Measurements from ENCODE around the gene ORMDL1.
A peak's percentile ranks its signal among the peaks of the same experiment; 100 is the strongest.

ORMDL1 gene

DNA sequence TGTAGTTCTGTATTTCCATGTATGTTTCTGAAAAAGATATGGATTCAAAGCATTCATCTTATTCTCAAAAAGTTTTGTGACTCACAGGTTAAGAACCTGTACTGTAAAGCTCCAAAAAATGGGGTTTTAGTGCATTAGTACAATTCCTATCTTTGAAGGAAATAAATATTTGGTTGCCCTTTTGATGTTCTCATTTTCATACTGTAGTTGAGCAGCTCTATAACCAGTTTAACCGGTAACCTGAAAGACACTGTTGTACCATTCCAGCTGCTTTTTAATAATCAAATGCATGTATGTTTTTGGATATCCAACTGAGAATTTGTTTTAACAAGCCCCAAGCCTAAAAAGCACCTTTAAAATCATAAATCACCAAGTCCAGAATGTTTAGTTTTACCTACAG, 11.9 kb downstream of the ORMDL1 start:
- Histone ChIP-seq H3K4me1 (ENCODE audit: insufficient read depth, low read length, severe bottlenecking) (no peaks in the 10 kb centered on the region), H2AFZ (ENCODE audit: low read length) (no peak overlapping the region), H4K20me1 (ENCODE audit: insufficient read depth, low read length) (no peaks in the 10 kb centered on the region), H3F3A (ENCODE audit: insufficient read depth, low read length) (no peaks in the 10 kb centered on the region), H3K9me3 (ENCODE audit: low read length) (no peaks in the 10 kb centered on the region), H3K36me3 (ENCODE audit: insufficient read depth, low read length) (peaks cover 78% of the 10 kb centered on the region), H3K9ac (ENCODE audit: low read length) (no peak overlapping the region), H3K79me2 (ENCODE audit: insufficient read depth, low read length) (no peaks in the 10 kb centered on the region), H3K27ac (ENCODE audit: low read depth, low read length, poor library complexity, severe bottlenecking) (no peak overlapping the region), H3K4me3 (ENCODE audit: low read depth, low read length, poor library complexity, severe bottlenecking) (no peak overlapping the region), H3K4me2 (ENCODE audit: low read length) (no peak overlapping the region), H3K9me2 (ENCODE audit: low read depth, low read length) (no peaks in the 10 kb centered on the region), H3K27me3 (ENCODE audit: insufficient read depth, low read length) (no peaks in the 10 kb centered on the region)
- TF ChIP-seq EZH2 (IDR thresholded peaks at IDR 0.05; ENCODE audit: borderline replicate concordance, low read length): no peak

GRCh38 chr2:189770590-189771322, 13.4 kb downstream of the ORMDL1 start:
- no peaks in the 10 kb centered on the region for H3F3A ChIP-seq (ENCODE audit: insufficient read depth, low read length)
- no peaks in the 10 kb centered on the region for H3K27me3 ChIP-seq (ENCODE audit: insufficient read depth, low read length)
- TF ChIP-seq CTCF (IDR thresholded peaks at IDR 0.05; ENCODE audit: low read length) (no peak), EZH2 (IDR thresholded peaks at IDR 0.05; ENCODE audit: borderline replicate concordance, low read length) (no peak)
- H3K9me3 ChIP-seq (ENCODE audit: low read length): no peaks in the 10 kb centered on the region
- H3K36me3 ChIP-seq (ENCODE audit: insufficient read depth, low read length): peaks cover 72% of the 10 kb centered on the region
- H2AFZ ChIP-seq (ENCODE audit: low read length): no peak overlapping the region
- no peak overlapping the region for H3K9ac ChIP-seq (ENCODE audit: low read length)
- H3K9me2 ChIP-seq (ENCODE audit: low read depth, low read length): no peaks in the 10 kb centered on the region
- no peaks in the 10 kb centered on the region for H3K4me1 ChIP-seq (ENCODE audit: insufficient read depth, low read length, severe bottlenecking)
- no peak overlapping the region for H3K27ac ChIP-seq (ENCODE audit: low read depth, low read length, poor library complexity, severe bottlenecking)
- no peaks in the 10 kb centered on the region for H3K79me2 ChIP-seq (ENCODE audit: insufficient read depth, low read length)
- H3K4me3 ChIP-seq (ENCODE audit: low read depth, low read length, poor library complexity, severe bottlenecking): no peak overlapping the region
- H3K4me2 ChIP-seq (ENCODE audit: low read length): no peak overlapping the region
- H4K20me1 ChIP-seq (ENCODE audit: insufficient read depth, low read length): no peaks in the 10 kb centered on the region

GRCh38 chr2:189763908-189764661, 20.1 kb downstream of the ORMDL1 start:
- Histone ChIP-seq H4K20me1 (ENCODE audit: insufficient read depth, low read length) (no peaks in the 10 kb centered on the region), H3K27me3 (ENCODE audit: insufficient read depth, low read length) (no peaks in the 10 kb centered on the region), H3K79me2 (ENCODE audit: insufficient read depth, low read length) (no peaks in the 10 kb centered on the region), H3K4me1 (ENCODE audit: insufficient read depth, low read length, severe bottlenecking) (peaks cover 23% of the 10 kb centered on the region), H3K27ac (ENCODE audit: low read depth, low read length, poor library complexity, severe bottlenecking) (peak overlapping the region; percentile 97), H3K36me3 (ENCODE audit: insufficient read depth, low read length) (peaks cover 14% of the 10 kb centered on the region; the same call in 1 of the 2 replicates), H3K4me3 (ENCODE audit: low read depth, low read length, poor library complexity, severe bottlenecking) (peak overlapping the region; percentile 80), H3K9me2 (ENCODE audit: low read depth, low read length) (no peaks in the 10 kb centered on the region), H3K9me3 (ENCODE audit: low read length) (no peaks in the 10 kb centered on the region), H2AFZ (ENCODE audit: low read length) (peak overlapping the region; percentile 84), H3F3A (ENCODE audit: insufficient read depth, low read length) (0 out of 2 replicates have a peak, but pooled peaks cover 7% of the 10 kb centered on the region), H3K9ac (ENCODE audit: low read length) (peak overlapping the region; percentile 98), H3K4me2 (ENCODE audit: low read length) (peak overlapping the region; percentile 88)
- TF ChIP-seq CTCF (IDR thresholded peaks at IDR 0.05; ENCODE audit: low read length) (peak; percentile 20; the same call in 1 of the 2 replicates), EZH2 (IDR thresholded peaks at IDR 0.05; ENCODE audit: borderline replicate concordance, low read length) (no peak)

Data from OCI-LY1 (cell line).